Activated T-cell treated with anti-CD3 and anti-CD28 coated beads for 1 hour (primary cell): ENCODE measurements around the gene ATP6V0D1.

Experiments
- DNase-seq: peaks from one replicate; pipeline ENCODE4 v3.0.0-alpha.2; 2020; ENCODE audit warnings: low read depth

Gene ATP6V0D1

GRCh38 chr16:67392301-67393059, 88.5 kb downstream of the ATP6V0D1 start:
- DNase-seq = no peak

- DNase-seq = no peak
Measured at GRCh38 chr16:67391424-67392300, 89.3 kb downstream of the ATP6V0D1 start.

GRCh38 chr16:67390816-67391423, 90.0 kb downstream of the ATP6V0D1 start:
- no peak for DNase-seq

- no peak for DNase-seq
Measured at GRCh38 chr16:67389911-67390815, 90.8 kb downstream of the ATP6V0D1 start.

- DNase-seq = no peak
Measured at GRCh38 chr16:67388591-67388990, 92.4 kb downstream of the ATP6V0D1 start.

- no peak for DNase-seq
Measured at GRCh38 chr16:67388191-67388590, 92.8 kb downstream of the ATP6V0D1 start.
